ENCODE measurements around the gene STX2.

GRCh38 chr12:130859161-130859560 lies 20.1 kb upstream of the STX2 start:
- TF ChIP-seq, protein P1, sequence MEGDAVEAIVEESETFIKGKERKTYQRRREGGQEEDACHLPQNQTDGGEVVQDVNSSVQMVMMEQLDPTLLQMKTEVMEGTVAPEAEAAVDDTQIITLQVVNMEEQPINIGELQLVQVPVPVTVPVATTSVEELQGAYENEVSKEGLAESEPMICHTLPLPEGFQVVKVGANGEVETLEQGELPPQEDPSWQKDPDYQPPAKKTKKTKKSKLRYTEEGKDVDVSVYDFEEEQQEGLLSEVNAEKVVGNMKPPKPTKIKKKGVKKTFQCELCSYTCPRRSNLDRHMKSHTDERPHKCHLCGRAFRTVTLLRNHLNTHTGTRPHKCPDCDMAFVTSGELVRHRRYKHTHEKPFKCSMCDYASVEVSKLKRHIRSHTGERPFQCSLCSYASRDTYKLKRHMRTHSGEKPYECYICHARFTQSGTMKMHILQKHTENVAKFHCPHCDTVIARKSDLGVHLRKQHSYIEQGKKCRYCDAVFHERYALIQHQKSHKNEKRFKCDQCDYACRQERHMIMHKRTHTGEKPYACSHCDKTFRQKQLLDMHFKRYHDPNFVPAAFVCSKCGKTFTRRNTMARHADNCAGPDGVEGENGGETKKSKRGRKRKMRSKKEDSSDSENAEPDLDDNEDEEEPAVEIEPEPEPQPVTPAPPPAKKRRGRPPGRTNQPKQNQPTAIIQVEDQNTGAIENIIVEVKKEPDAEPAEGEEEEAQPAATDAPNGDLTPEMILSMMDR (IDR thresholded peaks at IDR 0.05) = no peak
- TF ChIP-seq POLR2A (IDR thresholded peaks at IDR 0.05) = no peak

Measured in lower leg skin (tissue), 3 donors.